Body of pancreas (tissue), 4 donors: Measurements from ENCODE around the gene LRRC3C. TPM values are rescaled to one million over a fixed set of nuclear protein-coding genes. Genes with fewer than 3 reads are reported as not detected.
A peak's percentile ranks its signal among the peaks of the same experiment; 100 is the strongest.
"Not testable (repeated sequence)": the region's sequence is repeated elsewhere in the genome, so short reads cannot be mapped to it uniquely, and the experiment has no call there.

Experiments used
- ATAC-seq: fragments of 150-250 bp; one replicate; pipeline ENCODE4 v1.9.1; 2016
- DNase-seq, 4 donors: peaks; one replicate each; pipeline ENCODE4 v3.0.0-alpha.2; 2019
- H3K27ac ChIP-seq, 4 donors: fragments of 200-600 bp; sonication (generic); 1 replicate in 3 of 4; 2 replicates in 1 of 4; pipeline versions ENCODE4 v1.5.1 to v1.6.1; 2016 to 2019; ENCODE audit warnings: mild to moderate bottlenecking in 1 of 4, mixed read lengths in 1 of 4, moderate library complexity in 1 of 4
- H3K27me3 ChIP-seq, 2 donors: fragments of 200-600 bp; sonication (generic); one replicate each; pipeline ENCODE4 v1.6.0; 2016; ENCODE audit warnings: mild to moderate bottlenecking in 1 of 2
- H3K36me3 ChIP-seq, 2 donors: fragments of 200-600 bp; sonication (generic); replicated peaks in 1 of 2; 2 replicates each; pipeline ENCODE4 v1.5.1; 2016; ENCODE audit warnings: low read depth in 2 of 2; ENCODE audit not compliant: insufficient read depth in 1 of 2
- H3K4me1 ChIP-seq: fragments of 200-600 bp; sonication (generic); one replicate; pipeline ENCODE4 v1.6.0; 2016
- H3K4me3 ChIP-seq, 2 donors: fragments of 200-600 bp; sonication (generic); 1 replicate in 1 of 2; 2 replicates in 1 of 2; pipeline ENCODE4 v1.5.1; 2016 to 2019
- H3K9me3 ChIP-seq, 3 donors: fragments of 200-600 bp; sonication (generic); 1 replicate in 2 of 3; 2 replicates in 1 of 3; pipeline ENCODE4 v1.5.1; 2016
- POLR2A ChIP-seq, 3 donors: fragments of 450-650 bp; IDR thresholded peaks; one replicate each; pipeline ENCODE4 v1.6.1; 2016; ENCODE audit warnings: antibody characterized with exemption in 3 of 3, mild to moderate bottlenecking in 2 of 3
- WGBS, 2 donors: methylation state at CpG; one replicate each; pipeline ENCODE4 v1.1.5; 2017; 5-methylcytosine and 5-hydroxymethylcytosine counted together
- intact Hi-C: fragments of 100-400 bp; cut with DNase I; formaldehyde crosslinking; loops from one replicate; pipeline ENCODE4 v1.15.1; 2023
- total RNA-seq, 2 donors: library from RNA; depleted of rRNA; stranded (reverse); fragments of >200 nt; gene quantifications; one replicate each; pipeline ENCODE4 v1.1.0, GENCODE V29; 2016
- TF ChIP-seq, protein P1 (sequence below), 7 experiments: fragments of 450-650 bp in 4 of 7; fragments of 200-600 bp in 3 of 7; sonication (generic) in 3 of 7; IDR thresholded peaks; one replicate each; pipeline ENCODE4 v1.5.1; 2016 to 2019; ENCODE audit warnings: antibody characterized with exemption in 7 of 7

The LRRC3C gene
- total RNA-seq, 2 donors from 2014 or later, result not detected

DNA sequence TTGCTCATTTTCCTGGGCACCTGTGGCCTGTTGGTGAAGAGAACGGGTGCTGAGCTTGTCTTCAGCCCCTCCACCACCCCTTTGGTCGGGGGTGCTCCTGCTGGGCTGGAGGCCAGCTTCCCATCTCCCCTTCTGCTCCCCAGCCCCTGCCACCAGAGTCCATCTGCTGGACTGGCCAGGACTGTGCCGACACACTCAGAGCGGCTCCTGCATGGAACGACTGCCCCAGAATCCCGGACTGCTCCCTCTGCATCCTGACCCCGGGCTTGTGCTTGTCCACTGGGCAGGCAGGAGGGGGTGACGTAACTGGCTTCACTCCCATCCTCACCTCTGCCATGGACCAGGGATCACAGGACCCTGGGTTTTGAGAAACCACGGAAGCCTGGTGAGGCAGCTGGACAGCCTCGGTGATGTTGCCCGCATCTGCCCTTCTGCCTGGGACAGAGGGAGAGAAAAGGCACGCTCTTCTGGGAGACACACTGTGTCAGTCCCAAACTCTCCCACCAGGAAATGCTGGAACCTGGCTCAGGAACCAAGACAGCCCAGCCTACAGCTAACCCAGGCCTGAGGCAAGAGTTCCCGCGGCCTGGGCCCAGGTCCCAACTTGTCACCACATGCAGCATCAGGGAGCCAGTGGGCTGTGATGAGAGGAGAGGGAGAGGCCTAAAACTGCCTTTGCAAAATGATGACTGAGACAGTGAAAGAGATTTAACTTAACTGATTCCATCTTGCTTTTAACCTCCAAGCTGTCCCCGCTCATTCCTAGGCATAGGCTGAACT is 19.2 kb downstream of the LRRC3C start:
- Histone ChIP-seq H3K36me3 (no peaks in the 10 kb centered on the region), H3K27me3 (no peaks in the 10 kb centered on the region), H3K9me3 (no peaks in the 10 kb centered on the region), H3K4me3 (no peak overlapping the region), H3K27ac (no peak overlapping the region), H3K4me1 (peaks cover 9% of the 10 kb centered on the region)
- ATAC-seq, result no peak
- intact Hi-C loops, result no loop called here
- no peak for DNase-seq
- TF ChIP-seq, protein P1, sequence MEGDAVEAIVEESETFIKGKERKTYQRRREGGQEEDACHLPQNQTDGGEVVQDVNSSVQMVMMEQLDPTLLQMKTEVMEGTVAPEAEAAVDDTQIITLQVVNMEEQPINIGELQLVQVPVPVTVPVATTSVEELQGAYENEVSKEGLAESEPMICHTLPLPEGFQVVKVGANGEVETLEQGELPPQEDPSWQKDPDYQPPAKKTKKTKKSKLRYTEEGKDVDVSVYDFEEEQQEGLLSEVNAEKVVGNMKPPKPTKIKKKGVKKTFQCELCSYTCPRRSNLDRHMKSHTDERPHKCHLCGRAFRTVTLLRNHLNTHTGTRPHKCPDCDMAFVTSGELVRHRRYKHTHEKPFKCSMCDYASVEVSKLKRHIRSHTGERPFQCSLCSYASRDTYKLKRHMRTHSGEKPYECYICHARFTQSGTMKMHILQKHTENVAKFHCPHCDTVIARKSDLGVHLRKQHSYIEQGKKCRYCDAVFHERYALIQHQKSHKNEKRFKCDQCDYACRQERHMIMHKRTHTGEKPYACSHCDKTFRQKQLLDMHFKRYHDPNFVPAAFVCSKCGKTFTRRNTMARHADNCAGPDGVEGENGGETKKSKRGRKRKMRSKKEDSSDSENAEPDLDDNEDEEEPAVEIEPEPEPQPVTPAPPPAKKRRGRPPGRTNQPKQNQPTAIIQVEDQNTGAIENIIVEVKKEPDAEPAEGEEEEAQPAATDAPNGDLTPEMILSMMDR (IDR thresholded peaks at IDR 0.05), result no peak
- WGBS, 2 donors, result 69 to 83% methylated on average over 13 to 15 of the region's 15 CpGs

DNA sequence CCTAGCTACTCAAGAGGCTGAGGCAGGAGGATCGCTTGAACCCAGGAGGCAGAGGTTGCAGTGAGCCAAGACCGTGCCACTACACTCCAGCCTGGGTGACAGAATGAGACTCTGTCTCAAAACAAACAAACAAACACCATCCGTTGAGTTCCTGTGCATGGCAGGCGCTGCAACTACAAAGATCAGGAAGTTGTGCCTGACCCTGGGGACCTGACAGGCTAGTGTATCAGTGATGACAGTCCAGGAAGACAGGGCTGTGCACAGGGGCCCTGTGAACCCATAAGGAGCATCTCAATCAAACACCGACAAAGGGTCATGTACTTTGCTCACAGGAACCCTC is 20.9 kb downstream of the LRRC3C start:
- H3K4me3 ChIP-seq, DNase-seq, H3K27ac ChIP-seq, ATAC-seq, H3K36me3 ChIP-seq, H3K27me3 ChIP-seq, intact Hi-C loops, H3K9me3 ChIP-seq: not testable (repeated sequence)
- H3K4me1 ChIP-seq, result peaks cover 19% of the 10 kb centered on the region
- whole genome bisulfite sequencing, 2 donors, result 91 to 93% methylated on average over 4 to 5 of the region's 5 CpGs

DNA sequence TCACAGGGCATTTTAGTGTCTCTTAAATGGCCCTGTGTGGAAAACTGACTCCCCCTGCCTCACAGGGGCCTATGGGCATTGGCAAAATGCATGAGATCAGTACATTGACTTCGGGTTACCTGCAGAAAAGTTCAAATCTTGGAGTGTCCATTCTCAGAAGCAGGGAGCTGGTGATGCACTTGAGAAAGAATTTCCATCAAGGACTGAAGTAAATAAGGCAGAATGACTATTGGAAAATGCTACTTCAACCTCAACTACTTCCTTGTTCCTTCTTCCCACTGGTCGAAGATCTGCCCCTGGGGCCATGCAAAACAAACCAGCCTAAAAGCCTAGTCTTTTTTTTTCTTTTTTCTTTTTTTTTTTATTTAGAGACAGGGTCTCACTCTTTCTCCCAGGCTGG is 21.5 kb downstream of the LRRC3C start:
- no peak overlapping the region for H3K27ac ChIP-seq
- ATAC-seq, result no peak
- H3K36me3 ChIP-seq, result no peaks in the 10 kb centered on the region
- intact Hi-C loops, result no loop called here
- TF ChIP-seq POLR2A (IDR thresholded peaks at IDR 0.05), result no peak
- TF ChIP-seq, protein P1 (IDR thresholded peaks at IDR 0.05), result no peak
- no peak overlapping the region for H3K4me3 ChIP-seq
- H3K27me3 ChIP-seq, result no peaks in the 10 kb centered on the region
- peaks cover 21% of the 10 kb centered on the region for H3K4me1 ChIP-seq
- no peaks in the 10 kb centered on the region for H3K9me3 ChIP-seq
- no peak for DNase-seq
- 70 to 71% methylated on average over 2 of the region's 2 CpGs for WGBS, 2 donors

DNA sequence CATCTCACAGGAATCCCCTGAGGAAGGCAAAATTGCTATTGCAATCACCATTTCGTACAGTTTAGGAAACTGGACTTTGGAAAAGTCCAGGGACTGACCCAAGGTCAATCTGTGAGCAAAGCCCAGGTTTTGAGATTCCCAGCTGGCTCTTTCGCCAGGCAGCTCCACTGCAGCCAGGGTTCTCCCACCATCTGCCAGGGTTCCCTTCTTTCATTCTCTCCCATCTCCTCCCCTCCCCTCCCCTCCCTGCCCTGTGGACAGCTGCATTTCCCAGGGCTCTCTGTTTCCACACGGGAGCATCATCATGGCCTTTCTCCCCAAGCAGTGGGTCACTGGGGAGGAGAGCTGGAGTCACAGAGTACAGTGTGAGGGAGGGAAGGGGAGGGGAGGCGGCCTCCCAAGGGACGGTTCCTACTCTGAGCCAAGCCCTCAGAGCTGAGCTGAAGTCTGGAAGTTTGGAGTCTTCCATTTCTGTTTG is 23.4 kb downstream of the LRRC3C start:
- TF ChIP-seq POLR2A (IDR thresholded peaks at IDR 0.05), result no peak
- TF ChIP-seq, protein P1 (IDR thresholded peaks at IDR 0.05), result no peak
- Histone ChIP-seq H3K4me3 (no peak overlapping the region), H3K9me3 (no peaks in the 10 kb centered on the region), H3K27ac (peak overlapping the region in 1 of 4 donors; percentile 32), H3K4me1 (peaks cover 21% of the 10 kb centered on the region), H3K36me3 (no peaks in the 10 kb centered on the region), H3K27me3 (no peaks in the 10 kb centered on the region)
- intact Hi-C loops, result no loop called here
- WGBS, 2 donors, result 29 to 31% methylated on average over 4 to 5 of the region's 5 CpGs
- ATAC-seq (no peak), DNase-seq (peak in 3 of 4 donors; percentile 27 to 53 (median 36))

DNA sequence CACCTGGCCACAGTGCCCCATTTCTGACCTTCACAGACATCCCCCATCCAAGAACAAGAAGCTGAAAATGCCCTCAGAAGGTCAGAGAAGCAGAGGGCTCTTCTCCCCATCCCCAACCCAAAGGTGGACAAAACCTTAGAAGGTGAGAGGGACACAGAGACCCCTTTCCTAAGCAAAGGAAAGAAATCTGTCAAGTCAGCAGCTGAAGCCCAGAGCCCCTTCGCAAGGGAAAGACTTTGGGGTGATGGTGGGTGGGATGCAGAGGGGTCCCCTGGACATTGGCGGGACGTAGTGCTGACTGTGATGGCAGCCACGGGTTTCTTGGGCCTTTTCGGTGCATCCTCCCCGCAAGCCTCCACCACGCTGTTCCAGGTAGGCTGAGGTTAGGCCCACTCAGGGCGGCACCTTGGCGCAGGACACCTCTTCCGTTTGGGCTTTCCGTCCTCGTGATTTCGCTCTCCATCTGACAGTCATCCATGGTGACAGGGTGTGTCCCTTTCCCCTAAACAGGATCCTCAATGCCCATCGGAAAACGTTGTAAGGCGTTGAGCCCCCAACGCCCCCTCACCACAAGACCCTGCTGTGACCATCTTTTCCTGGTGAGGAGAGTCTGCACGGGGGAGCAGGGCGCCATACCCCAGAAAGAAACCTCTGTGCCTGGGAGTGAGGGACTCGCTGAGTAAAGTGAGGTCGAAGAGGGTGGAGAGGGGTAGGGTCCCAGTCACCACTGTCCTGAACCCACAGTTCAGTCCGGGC is 24.6 kb downstream of the LRRC3C start:
- Histone ChIP-seq H3K27me3 (no peaks in the 10 kb centered on the region), H3K27ac (peak overlapping the region in 3 of 4 donors; percentile 32 to 64 (median 45)), H3K36me3 (no peaks in the 10 kb centered on the region), H3K9me3 (no peaks in the 10 kb centered on the region), H3K4me3 (no peak overlapping the region), H3K4me1 (peaks cover 21% of the 10 kb centered on the region)
- intact Hi-C loops, result no loop called here
- peak in 3 of 4 donors; percentile 18 to 30 (median 22) for DNase-seq
- 55 to 66% methylated on average over 18 to 22 of the region's 22 CpGs for WGBS, 2 donors
- no peak for ATAC-seq
- peak in 1 of 3 donors; percentile 38 for TF ChIP-seq POLR2A (IDR thresholded peaks at IDR 0.05)
- TF ChIP-seq, protein P1 (IDR thresholded peaks at IDR 0.05), result no peak
